ENCODE results near the gene CRYGN. TPM values are rescaled to one million over a fixed set of nuclear protein-coding genes. Genes with fewer than 3 reads are reported as not detected.

Gene CRYGN
- polyA plus RNA-seq, 1 donor (not counting 4 experiments of a cell fraction or from before 2014, with no cell fraction given): not detected

DNA sequence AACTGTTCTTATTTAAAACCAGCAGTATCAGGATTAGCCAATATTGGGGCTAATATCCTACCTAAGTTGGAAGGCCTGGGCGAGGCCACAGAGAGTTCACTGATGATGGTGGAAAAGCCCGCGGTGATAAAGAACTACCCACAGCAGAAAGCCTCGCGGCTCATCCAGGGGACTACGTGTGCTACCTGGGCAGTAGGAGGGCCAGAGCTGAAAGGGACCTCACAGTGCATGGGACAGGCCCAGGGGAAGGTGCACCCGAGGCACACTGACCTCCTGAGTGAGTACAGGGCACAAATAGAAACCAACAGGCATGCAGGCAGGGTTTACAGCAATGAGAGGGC lies 31.5 kb downstream of the CRYGN start:
- Histone ChIP-seq H3K4me3 (ENCODE audit: control insufficient read depth in 2 of 3, extremely low read depth in 1 of 3, insufficient read depth in 2 of 3, low read depth in 1 of 3, low read length in 3 of 3) (no peak overlapping the region), H3K9me3 (ENCODE audit: control insufficient read depth, low read depth, low read length) (no peaks in the 10 kb centered on the region), H3K4me2 (ENCODE audit: control insufficient read depth, extremely low read depth, insufficient read depth, low read depth, low read length) (no peak overlapping the region), H3K79me2 (ENCODE audit: control insufficient read depth, insufficient read depth, low read length) (no peaks in the 10 kb centered on the region), H4K20me1 (ENCODE audit: control insufficient read depth, extremely low read depth, insufficient read depth, low read length) (peaks cover 3% of the 10 kb centered on the region), H3K27ac (ENCODE audit: control insufficient read depth, insufficient read depth, low read length) (no peak overlapping the region), H3K9me1 (ENCODE audit: control insufficient read depth, extremely low read depth, insufficient read depth, low read length) (no peaks in the 10 kb centered on the region), H3K36me3 (ENCODE audit: control insufficient read depth in 2 of 2, extremely low read depth in 1 of 2, insufficient read depth in 2 of 2, low read length in 2 of 2) (no peaks in the 10 kb centered on the region), H3K9ac (ENCODE audit: control insufficient read depth, extremely low read depth, insufficient read depth, low read length) (no peak overlapping the region), H3K27me3 (ENCODE audit: control insufficient read depth, extremely low read depth, insufficient read depth, low read length) (peaks cover 55% of the 10 kb centered on the region), H2AFZ (ENCODE audit: control insufficient read depth, low read length) (no peak overlapping the region), H3K4me1 (ENCODE audit: control insufficient read depth, extremely low read depth, insufficient read depth, low read length) (peaks cover 3% of the 10 kb centered on the region)
- FAIRE-seq (no peak), DNase-seq (ENCODE audit: low read depth, low spot score) (no peak)
- TF ChIP-seq CTCF (optimal IDR thresholded peaks at IDR 0.05 in 1 of 3, IDR thresholded peaks at IDR 0.05 in 1 of 3, conservative IDR thresholded peaks at IDR 0.05 in 1 of 3; ENCODE audit: extremely low read depth in 1 of 3, insufficient read depth in 2 of 3, low read length in 3 of 3) (no peak), EZH2 (IDR thresholded peaks at IDR 0.05; ENCODE audit: low read length) (no peak)
- dilution Hi-C loops (cut with MboI; ENCODE audit: extremely low pct_ligation_motif_present, low sequenced_read_pairs): no loop called here

GRCh38 chr7:151406886-151407583 lies 32.9 kb downstream of the CRYGN start:
- FAIRE-seq: no peak

More at GRCh38 chr7:151406886-151407583, 32.9 kb downstream of the CRYGN start:
- no peaks in the 10 kb centered on the region for H3K36me3 ChIP-seq (ENCODE audit: control insufficient read depth in 2 of 2, extremely low read depth in 1 of 2, insufficient read depth in 2 of 2, low read length in 2 of 2)
- dilution Hi-C loops (cut with MboI; ENCODE audit: extremely low pct_ligation_motif_present, low sequenced_read_pairs): no loop called here
- no peaks in the 10 kb centered on the region for H3K9me3 ChIP-seq (ENCODE audit: control insufficient read depth, low read depth, low read length)
- no peak overlapping the region for H3K9ac ChIP-seq (ENCODE audit: control insufficient read depth, extremely low read depth, insufficient read depth, low read length)
- peaks cover 48% of the 10 kb centered on the region for H3K27me3 ChIP-seq (ENCODE audit: control insufficient read depth, extremely low read depth, insufficient read depth, low read length)
- H3K9me1 ChIP-seq (ENCODE audit: control insufficient read depth, extremely low read depth, insufficient read depth, low read length): no peaks in the 10 kb centered on the region
- H3K4me2 ChIP-seq (ENCODE audit: control insufficient read depth, extremely low read depth, insufficient read depth, low read depth, low read length): no peak overlapping the region
- H3K4me1 ChIP-seq (ENCODE audit: control insufficient read depth, extremely low read depth, insufficient read depth, low read length): peaks cover 3% of the 10 kb centered on the region
- no peak overlapping the region for H3K4me3 ChIP-seq (ENCODE audit: control insufficient read depth in 2 of 3, extremely low read depth in 1 of 3, insufficient read depth in 2 of 3, low read depth in 1 of 3, low read length in 3 of 3)
- H3K79me2 ChIP-seq (ENCODE audit: control insufficient read depth, insufficient read depth, low read length): no peaks in the 10 kb centered on the region
- DNase-seq (ENCODE audit: low read depth, low spot score): no peak
- no peak overlapping the region for H2AFZ ChIP-seq (ENCODE audit: control insufficient read depth, low read length)
- H4K20me1 ChIP-seq (ENCODE audit: control insufficient read depth, extremely low read depth, insufficient read depth, low read length): peaks cover 3% of the 10 kb centered on the region
- H3K27ac ChIP-seq (ENCODE audit: control insufficient read depth, insufficient read depth, low read length): no peak overlapping the region
- TF ChIP-seq CTCF (optimal IDR thresholded peaks at IDR 0.05 in 1 of 3, IDR thresholded peaks at IDR 0.05 in 1 of 3, conservative IDR thresholded peaks at IDR 0.05 in 1 of 3; ENCODE audit: extremely low read depth in 1 of 3, insufficient read depth in 2 of 3, low read length in 3 of 3) (no peak), EZH2 (IDR thresholded peaks at IDR 0.05; ENCODE audit: low read length) (no peak)

All from keratinocyte (primary cell).